ENCODE measurements around the gene ATP2A1.
A peak's percentile ranks its signal among the peaks of the same experiment; 100 is the strongest.
"Not testable (repeated sequence)": the region's sequence is repeated elsewhere in the genome, so short reads cannot be mapped to it uniquely, and the experiment has no call there.

ATP2A1 gene

DNA sequence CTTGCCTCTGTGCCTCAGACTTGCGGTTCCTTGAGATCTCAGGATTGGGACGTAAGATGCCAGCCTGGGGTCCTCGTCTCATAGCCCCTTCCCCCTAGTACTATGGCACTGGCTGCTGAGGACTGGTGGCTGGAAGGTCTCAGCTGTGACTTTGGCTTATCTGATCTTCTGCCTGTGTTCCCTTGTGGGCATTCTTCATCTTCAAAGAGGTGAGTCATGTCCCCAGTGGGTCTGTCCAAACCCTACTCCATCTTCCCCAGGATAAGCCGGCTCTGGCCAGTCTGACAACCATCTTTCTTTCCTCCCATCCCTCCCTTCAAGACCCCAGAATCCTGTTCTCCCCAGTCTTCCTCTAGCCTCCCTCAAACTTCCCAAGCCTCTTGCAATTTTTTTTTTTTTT, 57.1 kb downstream of the ATP2A1 start:
- no peak for DNase-seq (ENCODE audit: low read depth in 3 of 3)

GRCh38 chr16:28935924-28936783, 57.9 kb downstream of the ATP2A1 start:
- DNase-seq (ENCODE audit: low read depth in 3 of 3), result peak; percentile 72 to 78 (median 73)

- DNase-seq (ENCODE audit: low read depth in 3 of 3), result no peak
These were observed 58.5 kb downstream of the ATP2A1 start for GRCh38 chr16:28936784-28937155.

GRCh38 chr16:28937222-28937876, 59.1 kb downstream of the ATP2A1 start:
- no peak for DNase-seq (ENCODE audit: low read depth in 3 of 3)

DNA sequence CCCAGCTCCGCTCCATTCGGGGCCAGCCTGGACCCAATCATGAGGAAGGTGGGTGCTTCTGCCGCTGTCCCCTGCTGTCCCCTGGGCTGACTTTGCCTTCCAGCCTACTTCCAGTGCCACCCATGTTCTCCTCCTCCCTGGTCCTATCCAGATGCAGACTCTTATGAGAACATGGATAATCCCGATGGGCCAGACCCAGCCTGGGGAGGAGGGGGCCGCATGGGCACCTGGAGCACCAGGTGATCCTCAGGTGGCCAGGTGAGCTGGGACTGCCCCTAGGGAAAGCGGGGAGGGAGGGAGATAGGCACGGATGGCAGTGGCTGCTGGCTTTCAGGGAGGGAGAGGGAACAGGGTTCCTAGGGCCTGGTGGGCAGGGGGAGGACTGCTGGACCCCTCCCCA, 60.4 kb downstream of the ATP2A1 start:
- DNase-seq (ENCODE audit: low read depth in 3 of 3), result no peak

DNA sequence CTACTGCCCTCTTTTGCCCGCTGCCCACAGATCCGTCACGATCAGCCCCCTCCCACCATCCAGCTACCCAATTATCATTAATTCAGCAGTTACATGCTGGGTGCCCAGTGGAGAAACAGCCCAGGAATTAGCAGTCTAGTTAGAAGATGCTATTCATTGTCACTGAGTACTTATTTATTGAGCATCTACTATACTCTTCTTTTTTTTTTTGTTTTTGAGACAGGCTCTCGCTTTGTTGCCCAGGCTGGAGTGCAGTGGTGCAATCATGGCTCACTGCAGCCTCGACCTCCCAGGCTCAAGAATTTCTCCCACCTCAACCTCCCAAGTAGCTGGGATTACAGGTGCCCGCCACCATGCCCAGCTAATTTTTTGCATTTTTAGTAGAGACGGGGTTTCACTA, 61.5 kb downstream of the ATP2A1 start:
- not testable (repeated sequence) for DNase-seq (ENCODE audit: low read depth in 3 of 3)

DNA sequence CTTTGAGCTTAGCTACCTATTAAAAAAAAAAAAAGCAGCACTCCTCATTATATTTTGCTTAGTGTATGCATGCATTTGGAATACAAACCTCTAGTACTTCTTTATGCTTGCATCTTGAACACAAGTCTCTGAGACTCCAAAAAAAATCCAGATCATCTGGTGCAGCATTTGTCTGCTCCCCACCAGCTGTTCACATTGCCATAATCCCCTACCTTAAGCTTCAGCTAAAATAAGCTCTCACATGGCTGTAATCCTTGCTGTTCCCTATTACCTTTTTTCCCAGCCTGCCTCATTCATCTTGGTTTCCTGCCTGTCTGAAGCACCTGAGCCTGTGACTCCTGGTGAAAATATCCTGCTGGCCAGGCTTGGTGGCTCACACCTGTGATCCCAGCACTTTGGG, 65.0 kb downstream of the ATP2A1 start:
- no peak for DNase-seq (ENCODE audit: low read depth in 3 of 3)

DNA sequence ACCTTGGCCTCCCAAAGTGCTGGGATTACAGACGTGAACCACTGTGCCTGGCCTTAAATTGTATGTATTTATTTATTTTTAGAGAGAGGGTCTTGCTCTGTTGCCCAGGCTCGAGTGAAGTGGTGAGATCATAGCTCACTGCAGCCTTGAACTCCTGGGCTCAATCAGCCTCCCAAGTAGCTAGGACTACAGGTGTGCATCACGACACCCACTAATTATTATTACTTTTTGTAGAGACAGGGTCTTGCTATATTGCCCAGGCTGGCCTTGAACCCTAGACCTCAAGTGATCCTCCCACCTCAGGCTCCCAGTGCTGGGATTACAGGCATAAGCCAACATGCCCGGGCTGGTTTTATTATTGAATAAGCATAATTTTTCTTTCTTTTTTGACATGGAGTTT, 68.4 kb downstream of the ATP2A1 start:
- no peak for DNase-seq (ENCODE audit: low read depth in 3 of 3)

DNA sequence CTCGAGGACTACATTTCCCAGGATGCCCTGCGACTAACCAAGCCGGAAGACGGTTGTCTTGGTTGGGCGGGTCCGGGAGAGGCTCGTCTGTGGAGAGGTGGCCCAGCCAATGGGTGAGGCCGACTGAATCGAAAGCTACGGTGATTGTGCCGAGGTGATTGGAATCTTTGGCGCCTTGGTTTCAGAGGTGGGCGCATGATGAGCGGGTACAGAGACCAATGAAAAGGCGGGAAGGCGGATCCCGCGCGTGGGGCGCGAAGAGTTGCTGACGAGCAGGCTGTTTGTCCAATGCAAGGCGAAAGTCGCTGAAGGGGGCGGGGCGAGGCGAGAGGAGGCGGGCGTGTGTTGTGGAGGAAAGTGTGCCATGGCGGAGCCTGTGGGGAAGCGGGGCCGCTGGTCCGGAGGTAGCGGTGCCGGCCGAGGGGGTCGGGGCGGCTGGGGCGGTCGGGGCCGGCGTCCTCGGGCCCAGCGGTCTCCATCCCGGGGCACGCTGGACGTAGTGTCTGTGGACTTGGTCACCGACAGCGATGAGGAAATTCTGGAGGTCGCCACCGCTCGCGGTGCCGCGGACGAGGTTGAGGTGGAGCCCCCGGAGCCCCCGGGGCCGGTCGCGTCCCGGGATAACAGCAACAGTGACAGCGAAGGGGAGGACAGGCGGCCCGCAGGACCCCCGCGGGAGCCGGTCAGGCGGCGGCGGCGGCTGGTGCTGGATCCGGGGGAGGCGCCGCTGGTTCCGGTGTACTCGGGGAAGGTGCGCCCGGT, 72.5 kb downstream of the ATP2A1 start, which contains the start of gene NFATC2IP:
NFATC2IP (plus strand) TSS at position 290 of the 762 bp plus-strand sequence; CDS start at position 365, 75 bp downstream.
- peak; percentile 99 to 100 (median 99) for DNase-seq (ENCODE audit: low read depth in 3 of 3)

- no peak for DNase-seq (ENCODE audit: low read depth in 3 of 3)
These were observed 73.2 kb downstream of the ATP2A1 start for GRCh38 chr16:28951410-28951943.
